ENCODE results near the gene ADIPOQ. TPM values are rescaled to one million over a fixed set of nuclear protein-coding genes. Genes with fewer than 3 reads are reported as not detected.
A peak's percentile ranks its signal among the peaks of the same experiment; 100 is the strongest.
"Not testable (repeated sequence)": the region's sequence is repeated elsewhere in the genome, so short reads cannot be mapped to it uniquely, and the experiment has no call there.

The ADIPOQ gene
- total RNA-seq, 2 experiments from 2014 or later: not detected

GRCh38 chr3:186818516-186818915 is 24.0 kb upstream of the ADIPOQ start:
- H3K9me3 Mint-ChIP-seq: no peaks in the 10 kb centered on the region
- peaks cover 3% of the 10 kb centered on the region for H3K4me1 Mint-ChIP-seq (ENCODE audit: low read depth)
- no peaks in the 10 kb centered on the region for H3K27me3 Mint-ChIP-seq (ENCODE audit: low read depth)
- no peak for DNase-seq
- H3K36me3 Mint-ChIP-seq (ENCODE audit: low read depth): no peaks in the 10 kb centered on the region
- CTCF ChIA-PET: interaction anchor here (0.9 to 6.5 kb wide), 5 partner anchors 8 to 248 kb away, joined by 3 to 99 read pairs (median 3); partner anchors contain the start of gene AHSG
- no peak overlapping the region for H3K4me3 Mint-ChIP-seq
- H3K27ac Mint-ChIP-seq: no peak overlapping the region
- intact Hi-C loops (cut with micrococcal nuclease): no loop called here

- CTCF ChIA-PET: interaction anchor here (1.1 to 6.5 kb wide), 6 partner anchors 8 to 230 kb away, joined by 3 to 99 read pairs (median 3); partner anchors contain the start of gene AHSG
- Mint-ChIP-seq H3K9me3 (no peaks in the 10 kb centered on the region), H3K4me3 (no peak overlapping the region), H3K27ac (no peak overlapping the region), H3K27me3 (ENCODE audit: low read depth) (peaks cover 1% of the 10 kb centered on the region), H3K4me1 (ENCODE audit: low read depth) (peaks cover 4% of the 10 kb centered on the region), H3K36me3 (ENCODE audit: low read depth) (no peaks in the 10 kb centered on the region)
- intact Hi-C loops (cut with micrococcal nuclease): no loop called here
- DNase-seq: no peak
These were observed 23.6 kb upstream of the ADIPOQ start for GRCh38 chr3:186818956-186819355.

DNA sequence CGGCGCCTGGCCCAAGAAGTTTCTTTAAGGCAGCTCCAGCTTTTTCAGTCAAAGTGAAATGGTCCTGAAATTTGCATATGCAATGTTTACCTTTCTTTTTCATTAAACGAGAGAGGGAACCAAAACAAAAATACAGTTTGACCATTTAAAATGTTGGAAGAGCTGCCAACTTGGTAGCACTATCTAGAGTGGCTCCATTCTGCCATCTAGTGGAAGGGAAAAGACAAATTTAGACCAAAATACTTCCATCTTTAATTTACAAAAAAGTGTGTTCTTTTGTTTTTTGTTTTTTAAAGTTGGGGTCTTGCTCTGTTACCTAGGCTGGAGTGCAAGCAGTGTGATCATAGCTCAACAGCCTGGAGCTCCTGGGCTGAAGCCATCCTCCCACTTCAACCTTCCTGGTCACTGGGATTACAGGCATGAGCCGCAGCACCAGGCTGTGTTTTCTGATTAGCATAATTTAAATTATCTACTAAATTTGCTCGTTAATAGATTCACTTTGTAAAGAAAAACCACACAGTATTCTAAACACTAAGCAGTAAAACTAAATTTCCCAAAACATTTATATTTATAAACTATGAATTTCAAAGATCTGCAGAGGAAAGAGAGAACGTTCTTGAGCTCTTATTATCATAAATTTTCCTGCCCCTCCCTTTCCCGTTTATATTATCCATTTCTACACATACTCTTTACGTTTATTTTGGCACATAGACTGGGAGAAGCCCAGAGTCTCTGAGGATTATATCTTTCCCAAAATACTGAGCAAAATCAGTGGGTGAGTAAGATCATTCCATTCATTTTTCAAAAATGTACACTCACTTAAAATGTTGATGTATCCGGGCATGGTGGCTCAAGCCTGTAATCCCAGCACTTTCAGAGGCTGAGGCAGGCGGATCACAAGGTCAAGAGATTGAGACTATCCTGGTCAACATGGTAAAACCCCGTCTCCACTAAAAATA is 20.8 kb upstream of the ADIPOQ start:
- H3K36me3 Mint-ChIP-seq (ENCODE audit: low read depth): peaks cover 7% of the 10 kb centered on the region
- H3K4me1 Mint-ChIP-seq (ENCODE audit: low read depth): peaks cover 25% of the 10 kb centered on the region
- peak; percentile 12 for DNase-seq
- no peak overlapping the region for H3K27ac Mint-ChIP-seq
- no peak overlapping the region for H3K4me3 Mint-ChIP-seq
- H3K9me3 Mint-ChIP-seq: no peaks in the 10 kb centered on the region
- intact Hi-C loops (cut with micrococcal nuclease): loop anchor here (1.0 to 10.0 kb wide), 4 partner anchors 204 to 844 kb away; partner anchors contain the start of gene ETV5
- CTCF ChIA-PET: interaction anchor here (0.6 to 6.5 kb wide), 26 partner anchors 12 to 878 kb away, joined by 3 to 99 read pairs (median 3); partner anchors contain the start of genes ADIPOQ, AHSG, RFC4 and TBCCD1
- H3K27me3 Mint-ChIP-seq (ENCODE audit: low read depth): peaks cover 12% of the 10 kb centered on the region

GRCh38 chr3:186822388-186822759 is 20.1 kb upstream of the ADIPOQ start:
- H3K4me3 Mint-ChIP-seq; H3K36me3 Mint-ChIP-seq (ENCODE audit: low read depth); DNase-seq; H3K27ac Mint-ChIP-seq; H3K9me3 Mint-ChIP-seq: not testable (repeated sequence)
- intact Hi-C loops (cut with micrococcal nuclease): loop anchor here (5.0 to 10.0 kb wide), 3 partner anchors 565 to 845 kb away; partner anchors contain the start of gene ETV5
- CTCF ChIA-PET: interaction anchor here (0.6 to 6.5 kb wide), 16 partner anchors 11 to 879 kb away, joined by 3 to 99 read pairs (median 4); partner anchors contain the start of genes AHSG, RFC4 and TBCCD1
- peaks cover 12% of the 10 kb centered on the region for H3K27me3 Mint-ChIP-seq (ENCODE audit: low read depth)
- H3K4me1 Mint-ChIP-seq (ENCODE audit: low read depth): peaks cover 25% of the 10 kb centered on the region

GRCh38 chr3:186823386-186823785 is 19.1 kb upstream of the ADIPOQ start:
- no peak overlapping the region for H3K27ac Mint-ChIP-seq
- intact Hi-C loops (cut with micrococcal nuclease): loop anchor here (5.0 to 10.0 kb wide), 3 partner anchors 566 to 846 kb away; partner anchors contain the start of gene ETV5
- no peak overlapping the region for H3K4me3 Mint-ChIP-seq
- peaks cover 14% of the 10 kb centered on the region for H3K27me3 Mint-ChIP-seq (ENCODE audit: low read depth)
- peaks cover 29% of the 10 kb centered on the region for H3K4me1 Mint-ChIP-seq (ENCODE audit: low read depth)
- no peak for DNase-seq
- peaks cover 7% of the 10 kb centered on the region for H3K36me3 Mint-ChIP-seq (ENCODE audit: low read depth)
- H3K9me3 Mint-ChIP-seq: no peaks in the 10 kb centered on the region
- CTCF ChIA-PET: interaction anchor here (0.9 to 6.5 kb wide), 3 partner anchors 11 to 208 kb away, joined by 3 to 99 read pairs (median 4); partner anchors contain the start of gene AHSG

DNA sequence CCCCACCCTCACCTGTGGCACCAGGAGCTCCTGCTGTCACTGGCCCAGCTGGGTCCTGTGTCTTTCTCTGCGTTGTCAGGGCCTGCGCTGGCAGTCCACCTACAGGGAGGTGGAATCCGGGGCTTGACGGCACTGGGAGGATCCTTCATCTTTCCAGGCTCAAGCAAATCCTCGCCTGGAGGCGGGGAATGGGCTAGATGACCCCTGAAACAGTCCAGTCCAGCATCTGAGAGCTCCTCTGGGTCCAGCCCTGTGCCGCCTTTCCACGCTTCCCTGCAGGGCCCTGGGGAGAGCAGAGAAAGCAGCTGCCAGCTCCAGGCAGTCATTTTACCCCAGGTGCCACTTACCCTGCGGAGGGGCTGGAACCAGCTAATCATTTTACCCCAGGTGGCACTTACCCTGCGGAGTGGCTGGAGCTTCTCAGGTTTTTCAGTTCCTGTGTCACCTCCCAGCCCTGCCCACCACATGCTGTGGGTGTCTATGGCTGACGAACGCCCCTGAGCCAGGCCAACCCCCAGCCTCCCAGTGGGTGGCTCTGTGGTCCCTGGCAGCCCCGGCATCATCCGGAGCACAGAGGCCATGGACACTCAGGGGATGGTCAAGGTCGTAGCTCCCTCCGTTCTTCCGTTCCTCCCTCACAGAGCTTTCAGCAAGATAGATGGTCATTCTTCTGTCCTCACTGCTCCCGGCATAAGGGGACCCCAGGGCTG is 17.9 kb upstream of the ADIPOQ start:
- Mint-ChIP-seq H3K4me1 (ENCODE audit: low read depth) (peaks cover 30% of the 10 kb centered on the region), H3K27me3 (ENCODE audit: low read depth) (peaks cover 23% of the 10 kb centered on the region), H3K36me3 (ENCODE audit: low read depth) (peaks cover 7% of the 10 kb centered on the region), H3K27ac (no peak overlapping the region), H3K9me3 (no peaks in the 10 kb centered on the region), H3K4me3 (peak overlapping the region; percentile 78)
- intact Hi-C loops (cut with micrococcal nuclease): loop anchor here (1.0 to 10.0 kb wide), 7 partner anchors 18 to 1002 kb away; partner anchors contain the start of genes DNAJB11, ETV5 and RFC4
- CTCF ChIA-PET: interaction anchor here (0.6 to 1.5 kb wide), 5 partner anchors 9 to 339 kb away, joined by 3 to 11 read pairs (median 3); no protein-coding TSS in a partner anchor
- DNase-seq: no peak

DNA sequence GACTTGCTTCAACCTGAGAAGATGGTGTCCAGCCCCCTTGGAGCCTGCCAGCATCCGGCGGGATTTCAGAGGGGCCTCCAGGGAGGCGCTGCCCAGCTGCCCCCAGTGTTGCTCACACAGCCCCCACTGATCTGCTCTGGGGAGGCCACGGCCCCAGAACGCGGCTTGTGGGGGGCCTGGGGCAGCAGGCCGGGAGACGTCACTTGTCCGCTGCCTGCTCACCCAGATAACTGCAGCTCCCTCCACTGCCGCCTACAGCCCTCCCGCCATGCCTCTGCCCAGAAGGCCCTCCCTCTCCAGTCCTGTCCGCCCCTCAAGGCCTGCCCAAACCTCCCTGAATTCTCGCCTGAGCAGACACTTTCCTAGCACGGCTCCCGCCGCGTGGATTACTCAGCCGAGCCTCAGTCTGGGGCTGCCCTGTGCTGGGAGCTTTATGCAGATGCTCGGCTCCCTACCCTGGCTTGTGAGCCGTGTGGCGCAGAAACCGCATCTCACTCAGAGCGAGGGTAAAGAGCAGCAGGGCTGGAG is 17.2 kb upstream of the ADIPOQ start:
- intact Hi-C loops (cut with micrococcal nuclease): loop anchor here (1.0 to 10.0 kb wide), 5 partner anchors 19 to 1003 kb away; partner anchors contain the start of genes DNAJB11, ETV5 and RFC4
- Mint-ChIP-seq H3K4me3 (peak overlapping the region; percentile 78), H3K27me3 (ENCODE audit: low read depth) (peaks cover 31% of the 10 kb centered on the region), H3K27ac (peak overlapping the region; percentile 6), H3K36me3 (ENCODE audit: low read depth) (peaks cover 7% of the 10 kb centered on the region), H3K9me3 (no peaks in the 10 kb centered on the region), H3K4me1 (ENCODE audit: low read depth) (peaks cover 30% of the 10 kb centered on the region)
- peak; percentile 83 for DNase-seq
- CTCF ChIA-PET: interaction anchor here (0.6 to 2.0 kb wide), 5 partner anchors 24 to 339 kb away, joined by 3 to 11 read pairs (median 5); no protein-coding TSS in a partner anchor

GRCh38 chr3:186825872-186826409 is 16.6 kb upstream of the ADIPOQ start:
- H3K4me1 Mint-ChIP-seq (ENCODE audit: low read depth): peaks cover 30% of the 10 kb centered on the region
- peaks cover 31% of the 10 kb centered on the region for H3K27me3 Mint-ChIP-seq (ENCODE audit: low read depth)
- H3K9me3 Mint-ChIP-seq: no peaks in the 10 kb centered on the region
- peak overlapping the region; percentile 6 for H3K27ac Mint-ChIP-seq
- CTCF ChIA-PET: interaction anchor here (2.0 kb wide), 1 partner anchor 23 kb away, joined by 5 read pairs; no protein-coding TSS in a partner anchor
- H3K36me3 Mint-ChIP-seq (ENCODE audit: low read depth): peaks cover 7% of the 10 kb centered on the region
- intact Hi-C loops (cut with micrococcal nuclease): loop anchor here (1.0 to 10.0 kb wide), 5 partner anchors 20 to 1004 kb away; partner anchors contain the start of genes DNAJB11, ETV5 and RFC4
- no peak for DNase-seq
- H3K4me3 Mint-ChIP-seq: peak overlapping the region; percentile 78

DNA sequence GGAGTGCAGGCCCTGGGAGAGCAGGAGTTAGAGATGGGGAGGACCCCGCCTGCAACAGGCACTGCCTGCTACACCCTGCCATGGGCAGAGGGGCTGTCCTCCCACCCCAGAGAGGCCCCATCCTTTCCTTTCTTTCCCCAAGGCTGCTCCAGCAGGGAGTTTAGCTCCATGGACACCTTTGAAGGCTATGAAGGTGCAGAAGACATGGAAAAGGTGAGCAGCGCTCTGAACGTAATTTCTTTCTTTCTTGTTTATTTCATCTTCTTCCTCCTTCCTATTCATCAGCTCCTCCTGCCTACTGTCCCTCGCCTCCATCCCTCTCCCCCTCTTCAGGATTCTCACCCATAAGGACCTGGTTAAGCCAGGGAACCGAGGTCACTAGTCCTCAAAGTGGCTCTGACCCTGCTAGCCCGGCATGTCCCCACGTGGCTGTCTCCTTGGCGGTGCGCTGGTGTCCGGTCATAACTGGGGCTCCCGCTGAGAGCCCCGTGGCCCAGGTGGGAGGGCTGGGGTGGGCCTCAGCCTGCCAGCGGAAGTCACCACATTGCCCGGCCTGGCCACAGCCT is 16.0 kb upstream of the ADIPOQ start:
- intact Hi-C loops (cut with micrococcal nuclease): loop anchor here (5.0 to 10.0 kb wide), 4 partner anchors 254 to 1004 kb away; partner anchors contain the start of genes DNAJB11 and ETV5
- peak overlapping the region; percentile 0 for H3K27ac Mint-ChIP-seq
- H3K27me3 Mint-ChIP-seq (ENCODE audit: low read depth): peaks cover 31% of the 10 kb centered on the region
- peaks cover 30% of the 10 kb centered on the region for H3K4me1 Mint-ChIP-seq (ENCODE audit: low read depth)
- peaks cover 7% of the 10 kb centered on the region for H3K36me3 Mint-ChIP-seq (ENCODE audit: low read depth)
- CTCF ChIA-PET: interaction anchor here (0.6 to 2.0 kb wide), 5 partner anchors 8 to 211 kb away, joined by 3 to 5 read pairs (median 3); no protein-coding TSS in a partner anchor
- peak overlapping the region; percentile 78 for H3K4me3 Mint-ChIP-seq
- no peaks in the 10 kb centered on the region for H3K9me3 Mint-ChIP-seq
- peak; percentile 14 for DNase-seq

DNA sequence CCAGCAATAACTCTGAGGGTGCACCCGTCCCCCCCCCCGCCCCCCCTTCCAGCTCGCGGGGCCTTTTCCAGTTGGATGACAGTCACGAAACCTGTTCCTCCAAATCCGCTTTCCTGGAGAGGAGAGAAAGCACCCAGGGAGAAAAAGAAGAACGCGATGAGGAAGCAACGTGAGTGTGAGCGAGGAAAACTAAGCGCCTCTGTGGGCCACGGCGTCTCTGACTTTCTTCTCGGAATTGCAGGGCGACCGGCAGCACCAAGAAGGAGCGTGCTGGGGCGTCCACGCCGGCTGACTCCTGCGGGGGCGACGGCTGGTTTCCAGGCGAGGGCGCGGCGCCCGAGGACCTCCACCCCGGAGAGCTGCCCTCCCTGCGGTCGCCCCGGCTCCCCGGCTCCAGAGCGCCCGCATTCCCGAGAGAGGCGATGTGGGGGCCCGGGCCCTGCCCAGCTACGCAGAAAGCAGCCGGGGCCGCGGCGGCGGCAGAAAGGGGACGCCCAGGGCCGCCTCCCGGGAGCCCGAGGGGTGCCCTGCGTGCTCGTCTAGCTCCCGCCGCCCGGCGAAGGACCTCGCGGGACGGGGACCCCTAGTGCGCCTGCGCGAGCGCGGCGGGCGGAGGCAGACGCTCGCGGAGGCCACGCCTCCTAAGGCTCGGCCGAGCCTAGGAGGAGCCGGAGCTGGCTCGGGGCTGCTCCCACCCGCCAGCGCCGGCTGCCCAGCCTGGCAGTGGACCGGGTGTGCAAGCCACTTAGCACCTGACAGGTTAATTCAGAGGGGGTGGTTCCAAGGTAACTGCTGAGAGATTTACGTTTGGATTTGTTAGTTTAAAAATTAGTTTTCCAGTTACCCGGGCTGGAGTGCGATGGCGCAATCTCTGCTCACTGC is 15.3 kb upstream of the ADIPOQ start:
- Mint-ChIP-seq H3K36me3 (ENCODE audit: low read depth) (peaks cover 7% of the 10 kb centered on the region), H3K27me3 (ENCODE audit: low read depth) (peaks cover 39% of the 10 kb centered on the region), H3K4me3 (peak overlapping the region; percentile 78), H3K4me1 (ENCODE audit: low read depth) (peaks cover 30% of the 10 kb centered on the region), H3K9me3 (no peaks in the 10 kb centered on the region), H3K27ac (peak overlapping the region; percentile 69)
- DNase-seq: peak; percentile 82
- intact Hi-C loops (cut with micrococcal nuclease): loop anchor here (1.0 to 10.0 kb wide), 7 partner anchors 44 to 1005 kb away; partner anchors contain the start of genes DNAJB11, EIF4A2 and ETV5
- CTCF ChIA-PET: interaction anchor here (0.6 to 2.0 kb wide), 8 partner anchors 9 to 312 kb away, joined by 3 to 5 read pairs (median 4); partner anchors contain the start of gene RPL39L
